Measurements from ENCODE around the gene GTF3A. TPM values are rescaled to one million over a fixed set of nuclear protein-coding genes. Genes with fewer than 3 reads are reported as not detected.
"Not testable (repeated sequence)": the region's sequence is repeated elsewhere in the genome, so short reads cannot be mapped to it uniquely, and the experiment has no call there.

The GTF3A gene
- total RNA-seq (2014; rRNA removed; shearing (Covaris generic)) = 85.2 and 91.6 TPM in 2 replicates

DNA sequence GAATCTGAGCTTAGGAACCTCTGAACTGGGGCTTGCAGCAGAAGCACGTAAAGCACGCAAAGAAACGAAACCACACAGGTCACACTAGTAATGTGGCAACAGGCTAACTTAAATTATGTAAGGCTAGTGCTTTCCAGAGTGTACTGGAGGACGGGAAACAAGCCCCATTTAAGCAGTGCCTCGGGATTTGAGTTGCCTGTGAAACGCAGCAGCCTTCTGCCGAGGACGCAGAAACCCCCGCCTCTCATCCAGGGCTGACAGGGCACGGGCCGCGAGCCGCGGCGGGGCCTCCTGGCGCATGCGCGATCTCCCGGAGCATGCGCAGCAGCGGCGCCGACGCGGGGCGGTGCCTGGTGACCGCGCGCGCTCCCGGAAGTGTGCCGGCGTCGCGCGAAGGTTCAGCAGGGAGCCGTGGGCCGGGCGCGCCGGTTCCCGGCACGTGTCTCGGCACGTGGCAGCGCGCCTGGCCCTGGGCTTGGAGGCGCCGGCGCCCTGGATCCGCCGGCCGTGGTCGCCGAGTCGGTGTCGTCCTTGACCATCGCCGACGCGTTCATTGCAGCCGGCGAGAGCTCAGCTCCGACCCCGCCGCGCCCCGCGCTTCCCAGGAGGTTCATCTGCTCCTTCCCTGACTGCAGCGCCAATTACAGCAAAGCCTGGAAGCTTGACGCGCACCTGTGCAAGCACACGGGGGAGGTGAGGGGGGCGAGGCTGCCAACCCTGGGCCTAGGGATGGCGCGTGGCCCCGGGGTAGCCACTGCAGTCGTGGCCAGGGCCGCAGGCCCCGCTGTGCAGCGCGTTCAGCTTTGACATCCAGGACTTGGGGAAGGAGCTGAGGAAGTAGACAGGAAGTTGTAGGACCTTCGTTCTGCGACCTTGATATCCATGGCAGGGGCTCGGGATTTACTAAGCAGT is at the start of gene GTF3A:
GTF3A (plus strand) TSS at position 374 of the 912 bp plus-strand sequence.
- peak; percentile 89 for DNase-seq (ENCODE audit: low read depth)

- peak; percentile 77 for DNase-seq (ENCODE audit: low read depth)
These were observed 49.8 kb upstream of the GTF3A start for GRCh38 chr13:27374650-27375049.

GRCh38 chr13:27375686-27376326 is 48.6 kb upstream of the GTF3A start:
- DNase-seq (ENCODE audit: low read depth) = peak; percentile 46

DNA sequence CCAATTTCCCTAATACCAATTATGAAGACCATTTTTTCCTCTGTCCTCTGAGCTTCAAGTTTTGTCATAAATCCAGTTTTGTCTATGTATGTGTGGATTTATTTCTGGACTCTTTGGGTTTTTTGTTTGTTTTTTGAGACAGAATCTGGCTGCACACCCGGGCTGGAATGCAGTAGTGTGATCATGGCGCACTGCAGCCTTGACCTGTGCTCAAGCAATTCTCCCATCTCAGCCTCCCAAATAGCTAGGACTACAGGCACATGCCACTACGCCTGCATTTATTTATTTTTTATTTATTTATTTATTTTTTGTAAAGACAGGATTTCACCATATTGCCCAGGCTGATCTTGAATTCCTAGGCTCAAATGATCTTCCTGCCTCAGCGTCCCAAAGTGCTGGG is 45.3 kb upstream of the GTF3A start:
- no peak for DNase-seq (ENCODE audit: low read depth)

DNA sequence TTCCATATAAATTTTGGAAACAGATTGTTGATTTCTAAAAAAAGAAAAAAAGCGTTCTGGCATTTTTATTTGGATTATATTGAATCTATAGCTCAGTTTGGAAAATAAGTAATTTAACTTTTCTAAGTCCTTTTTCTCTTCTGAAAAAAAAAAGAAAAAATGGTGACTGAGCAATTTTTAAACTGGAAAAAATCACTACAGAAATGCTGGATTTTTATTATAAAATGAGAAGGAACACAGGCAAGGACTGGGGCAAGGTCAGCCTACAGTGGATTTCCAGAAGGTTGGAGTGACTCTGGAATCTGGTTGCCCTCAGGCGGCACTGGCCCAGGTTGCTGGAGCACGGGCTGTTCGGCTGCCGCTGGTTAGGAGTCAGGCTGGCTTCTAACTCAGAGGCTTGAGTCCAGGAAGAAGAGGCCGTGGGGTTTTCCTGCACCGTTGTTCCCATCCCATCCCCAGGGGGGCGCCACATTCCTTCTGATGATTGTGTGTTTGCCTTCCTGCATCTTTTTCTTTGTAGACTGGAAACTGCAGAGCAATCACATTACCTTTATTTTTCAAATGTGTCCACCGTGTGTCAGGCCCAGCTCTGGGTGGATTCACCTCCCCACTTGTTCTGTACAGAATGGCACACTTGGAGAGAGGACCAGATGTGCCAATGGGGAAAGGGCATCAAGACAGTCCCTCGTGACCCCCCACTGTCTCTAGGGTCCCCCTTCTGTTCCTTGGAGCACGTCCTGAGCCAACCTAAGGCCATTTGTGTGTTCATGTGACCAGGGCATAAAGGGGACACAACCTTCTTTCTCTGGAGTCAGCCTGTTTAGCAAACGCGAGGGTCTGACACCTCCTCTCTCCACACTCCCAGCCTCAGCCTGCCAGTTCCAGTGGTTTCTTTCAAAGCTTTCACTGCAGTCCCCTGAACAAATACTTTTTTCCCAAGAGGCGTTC is 44.5 kb upstream of the GTF3A start:
- peak; percentile 67 for DNase-seq (ENCODE audit: low read depth)

DNA sequence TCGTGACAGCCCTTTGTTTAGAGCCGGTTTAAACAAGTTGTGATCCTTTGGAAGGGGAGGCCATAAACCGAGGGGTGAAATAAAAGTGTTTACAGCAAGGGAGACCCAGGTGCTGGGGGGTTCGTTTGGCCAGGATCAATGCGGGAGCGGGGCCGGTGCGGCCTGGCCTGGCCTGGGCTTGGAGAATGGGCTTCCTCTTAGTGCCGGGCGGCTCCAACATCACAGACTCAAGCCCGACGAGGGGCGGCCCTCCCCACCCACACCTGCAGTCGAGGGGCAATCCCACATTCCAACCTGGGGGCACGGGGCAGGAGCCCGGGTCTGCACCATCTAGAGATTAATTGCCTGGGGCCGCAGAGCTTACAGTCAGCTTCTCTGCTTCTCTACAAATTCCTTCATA is 42.8 kb upstream of the GTF3A start:
- no peak for DNase-seq (ENCODE audit: low read depth)

- DNase-seq (ENCODE audit: low read depth) = no peak
These were observed 41.1 kb upstream of the GTF3A start for GRCh38 chr13:27383104-27383921.

- no peak for DNase-seq (ENCODE audit: low read depth)
These were observed 40.1 kb upstream of the GTF3A start for GRCh38 chr13:27384285-27384684.

GRCh38 chr13:27388241-27388640 is 36.2 kb upstream of the GTF3A start:
- no peak for DNase-seq (ENCODE audit: low read depth)

DNA sequence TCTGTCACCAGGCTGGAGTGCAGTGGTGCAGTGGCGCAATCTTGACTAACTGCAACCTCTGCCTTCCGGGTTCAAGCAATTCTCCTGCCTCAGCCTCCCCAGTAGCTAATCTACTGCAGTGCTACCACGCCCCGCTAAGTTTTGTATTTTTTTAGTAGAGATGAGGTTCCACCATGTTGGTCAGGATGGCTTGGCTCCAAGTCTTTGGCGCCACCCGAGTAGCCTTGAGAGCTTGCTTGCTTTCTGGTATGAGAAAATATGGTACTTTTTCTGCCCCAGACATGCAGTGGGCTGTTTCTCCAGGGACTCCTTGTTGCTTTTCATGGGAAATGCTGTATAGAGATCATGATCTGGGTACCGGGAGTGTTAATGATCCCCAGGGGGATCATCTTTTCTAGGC is 34.5 kb upstream of the GTF3A start:
- DNase-seq (ENCODE audit: low read depth) = no peak

- no peak for DNase-seq (ENCODE audit: low read depth)
These were observed 32.9 kb upstream of the GTF3A start for GRCh38 chr13:27391471-27391870.

- no peak for DNase-seq (ENCODE audit: low read depth)
These were observed 31.3 kb upstream of the GTF3A start for GRCh38 chr13:27393101-27393500.

DNA sequence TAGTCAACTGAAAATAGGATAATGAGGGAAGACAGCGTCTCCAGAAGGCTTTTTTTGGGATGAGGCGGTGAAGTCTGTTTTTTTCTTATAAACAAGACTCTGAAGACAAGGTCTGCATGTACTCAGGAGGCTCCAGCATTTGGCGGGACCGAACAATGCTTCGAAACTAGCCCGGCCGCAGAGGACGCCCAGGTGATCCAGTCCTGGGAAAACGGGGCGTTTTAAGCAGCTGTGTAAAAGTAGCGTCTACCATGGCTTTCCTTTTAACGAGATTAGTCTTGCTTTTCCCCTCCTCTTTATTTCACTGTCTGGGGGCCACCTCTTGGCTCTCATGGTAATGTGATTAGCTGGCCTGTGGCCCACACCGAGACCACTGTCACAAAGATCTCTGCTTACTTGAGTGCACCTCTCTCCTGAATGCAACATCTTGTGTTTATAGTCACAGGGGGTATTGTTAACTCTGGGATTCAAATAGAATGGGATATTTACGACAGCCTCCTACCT is 29.4 kb upstream of the GTF3A start:
- DNase-seq (ENCODE audit: low read depth) = no peak

GRCh38 chr13:27396252-27396846 is 28.1 kb upstream of the GTF3A start:
- no peak for DNase-seq (ENCODE audit: low read depth)

- DNase-seq (ENCODE audit: low read depth) = no peak
These were observed 26.1 kb upstream of the GTF3A start for GRCh38 chr13:27398360-27398759.

DNA sequence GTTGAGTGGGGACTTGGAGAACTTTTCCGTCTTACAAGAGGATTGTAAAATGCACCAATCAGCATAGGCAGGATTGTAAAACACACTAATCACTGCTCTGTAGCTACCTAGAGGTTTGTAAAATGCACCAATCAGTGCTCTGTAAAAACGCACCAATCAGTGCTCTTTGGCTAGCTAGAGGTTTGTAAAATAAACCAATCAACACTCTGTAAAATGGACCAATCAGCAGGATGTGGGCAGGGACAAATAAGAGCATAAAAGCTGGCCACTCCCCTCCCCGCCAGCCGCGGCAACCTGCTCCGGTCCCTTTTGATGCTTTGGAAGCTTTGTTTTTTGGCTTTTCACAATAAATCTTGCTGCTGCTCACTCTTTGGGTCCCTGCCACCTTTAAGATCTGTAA is 24.0 kb upstream of the GTF3A start:
- DNase-seq (ENCODE audit: low read depth) = not testable (repeated sequence)

DNA sequence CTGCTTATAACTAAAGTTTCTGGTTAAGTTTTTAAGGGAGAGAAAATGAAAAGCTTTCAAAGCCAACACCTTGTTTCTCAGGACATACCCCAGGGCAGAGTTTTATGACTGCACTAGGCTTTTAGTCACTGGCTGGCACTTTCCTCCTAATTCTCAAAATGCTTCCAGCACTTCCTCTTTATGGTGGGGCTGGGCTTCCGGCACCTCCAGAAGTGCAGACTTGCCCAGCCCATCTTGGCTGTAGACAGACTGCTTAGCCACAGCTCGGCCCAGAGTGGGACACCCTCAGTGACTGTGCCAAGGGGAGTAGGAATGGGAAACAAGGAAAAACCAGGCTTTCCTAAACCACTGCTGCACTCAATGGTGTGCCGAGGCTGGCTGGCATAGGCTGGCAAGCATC is 23.2 kb upstream of the GTF3A start:
- no peak for DNase-seq (ENCODE audit: low read depth)

DNA sequence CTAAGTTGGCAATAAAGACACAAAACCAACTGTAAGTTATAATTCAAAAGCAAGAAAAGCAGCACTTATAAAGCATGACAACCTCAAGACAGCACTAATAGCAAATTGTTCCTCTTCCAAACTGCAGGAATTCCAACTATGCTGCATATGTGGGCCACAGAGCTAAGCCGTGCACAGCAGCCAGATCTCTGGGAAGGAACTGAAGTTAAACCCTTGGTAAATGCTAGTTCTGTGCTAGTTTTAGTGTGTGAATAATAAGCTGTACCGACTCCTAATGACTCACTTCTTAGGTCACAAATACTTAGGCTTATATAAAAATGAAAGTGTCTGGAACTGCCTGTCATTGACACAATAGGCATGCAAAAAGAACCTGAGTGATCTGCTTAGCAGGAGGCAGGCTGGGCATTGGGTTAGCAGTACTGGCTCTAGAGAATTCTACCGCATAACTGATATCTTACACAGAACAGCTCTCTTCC is 21.2 kb upstream of the GTF3A start:
- peak; percentile 10 for DNase-seq (ENCODE audit: low read depth)

DNA sequence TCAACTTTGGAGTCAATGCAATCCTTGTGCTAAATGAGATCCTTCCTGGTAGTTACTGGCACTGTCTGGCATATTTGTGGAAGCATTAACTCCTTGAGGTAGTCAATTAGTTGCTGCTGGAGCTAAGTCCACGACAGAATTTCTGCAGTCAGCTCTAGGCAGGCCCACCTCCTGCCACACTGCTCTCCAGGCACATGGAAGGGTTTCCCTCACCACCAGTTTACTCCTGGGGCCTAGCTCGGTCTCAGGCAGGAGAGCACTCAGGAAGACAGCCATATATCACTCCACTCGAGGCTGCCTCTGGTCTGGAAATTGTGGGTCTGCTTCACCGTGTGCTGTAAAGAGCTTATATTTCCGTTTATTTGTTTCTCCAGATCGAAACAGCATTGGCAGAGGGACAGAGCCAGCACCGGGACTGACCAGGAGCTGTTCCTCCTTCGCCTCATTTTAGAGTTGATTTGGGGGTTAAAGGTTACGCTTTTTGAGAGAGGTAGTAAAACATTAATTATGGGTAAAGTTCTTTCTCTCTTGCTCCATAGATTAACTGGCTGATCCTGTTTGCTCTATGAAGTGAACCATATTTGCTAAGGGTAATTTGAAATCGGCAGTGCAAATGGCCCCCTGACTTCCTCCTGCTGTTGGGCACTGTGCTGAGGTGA is 20.6 kb upstream of the GTF3A start:
- no peak for DNase-seq (ENCODE audit: low read depth)

DNA sequence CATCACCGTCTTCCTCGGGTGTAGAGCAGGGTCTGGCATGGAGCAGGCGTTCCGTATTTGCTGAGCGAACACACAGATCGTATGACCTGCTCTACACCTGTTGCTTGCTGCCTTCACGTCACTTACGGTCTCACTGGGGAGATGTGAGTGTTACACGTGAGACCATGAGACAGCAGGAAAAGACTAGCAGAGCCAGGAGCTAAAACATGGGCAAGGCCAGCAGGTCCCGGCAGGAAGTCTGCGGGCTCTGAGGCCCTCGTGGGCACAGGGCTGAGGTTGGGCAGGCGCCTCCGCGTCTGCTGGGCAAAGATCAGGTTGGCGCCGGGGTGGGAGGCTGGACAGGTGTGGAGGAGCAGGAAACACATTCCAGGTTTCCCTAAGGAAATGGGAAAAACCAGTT is 19.7 kb upstream of the GTF3A start:
- no peak for DNase-seq (ENCODE audit: low read depth)
